Measurements from ENCODE around the gene NOVA2.
A peak's percentile ranks its signal among the peaks of the same experiment; 100 is the strongest.

The NOVA2 gene

DNA sequence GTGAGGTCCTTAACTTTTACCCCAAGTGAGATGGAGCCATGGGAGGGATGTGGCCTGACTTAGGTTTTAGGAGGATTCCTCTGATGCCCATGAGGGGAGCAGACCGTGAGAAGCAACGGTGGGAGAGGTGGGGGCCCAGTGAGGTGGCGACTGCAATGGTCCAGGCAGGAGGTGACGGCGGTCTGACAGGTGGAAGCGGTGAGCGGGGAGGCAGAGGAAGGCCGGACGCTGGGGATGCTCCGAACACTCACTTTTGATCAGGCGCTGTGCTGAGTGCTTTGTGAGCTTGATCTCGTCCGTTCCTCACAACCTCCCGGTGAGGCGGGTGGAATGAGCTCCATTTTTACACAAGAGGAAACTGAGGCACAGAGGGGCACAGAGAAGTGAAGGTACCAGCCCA, 11.6 kb downstream of the NOVA2 start:
- DNase-seq (ENCODE audit: low read depth in 2 of 2): no peak

- no peak for DNase-seq (ENCODE audit: low read depth in 2 of 2)
Observed at GRCh38 chr19:45960595-45961235, 12.9 kb downstream of the NOVA2 start.

DNA sequence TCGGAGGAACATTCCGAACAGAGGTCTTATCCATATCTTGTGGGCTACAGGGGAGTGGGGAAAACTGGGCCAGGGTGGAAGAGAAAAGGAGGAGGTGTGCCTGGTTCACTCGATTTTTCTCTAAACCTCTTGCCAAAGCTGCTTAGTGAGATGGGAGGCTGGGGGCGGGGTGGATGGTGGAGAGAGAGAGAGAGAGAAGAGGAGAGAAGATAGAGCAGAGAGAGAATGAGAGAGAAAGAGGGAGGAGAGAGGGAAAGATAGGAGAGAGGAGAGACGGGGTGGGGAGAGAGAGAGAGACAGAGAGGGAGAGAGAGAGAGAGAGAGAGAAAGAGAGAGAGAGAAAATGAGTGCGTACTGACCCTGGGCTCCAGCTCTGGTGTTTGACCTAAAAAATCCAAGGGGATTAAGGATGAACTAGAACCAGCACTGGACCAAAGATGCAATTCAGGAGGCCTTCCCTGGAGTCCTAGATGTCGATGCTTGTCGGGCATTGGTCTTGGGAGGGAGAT, 14.1 kb downstream of the NOVA2 start:
- no peak for DNase-seq (ENCODE audit: low read depth in 2 of 2)

GRCh38 chr19:45958769-45959516, 14.7 kb downstream of the NOVA2 start:
- no peak for DNase-seq (ENCODE audit: low read depth in 2 of 2)

DNA sequence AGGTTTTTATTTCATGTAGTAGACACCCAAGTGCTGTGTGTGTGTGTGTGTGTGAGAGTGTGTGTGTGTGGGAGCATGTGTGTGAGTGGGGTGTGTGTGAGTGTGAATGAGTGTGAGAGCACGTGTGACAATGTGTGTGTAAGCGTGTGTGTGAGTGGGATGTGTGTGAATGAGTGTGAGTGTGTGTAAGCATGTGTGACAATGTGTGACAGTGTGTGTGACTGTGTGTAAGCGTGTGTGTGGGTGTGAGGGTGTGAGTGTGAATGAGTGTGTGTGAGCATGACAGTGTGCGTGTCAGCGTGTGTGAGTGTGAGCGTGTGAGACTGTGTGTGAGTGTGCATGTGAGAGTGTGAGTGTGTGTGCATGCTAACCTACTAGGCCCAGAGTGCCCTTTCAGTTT, 15.3 kb downstream of the NOVA2 start:
- no peak for DNase-seq (ENCODE audit: low read depth in 2 of 2)

- DNase-seq (ENCODE audit: low read depth in 2 of 2): no peak
Observed at GRCh38 chr19:45955905-45956608, 17.6 kb downstream of the NOVA2 start.

DNA sequence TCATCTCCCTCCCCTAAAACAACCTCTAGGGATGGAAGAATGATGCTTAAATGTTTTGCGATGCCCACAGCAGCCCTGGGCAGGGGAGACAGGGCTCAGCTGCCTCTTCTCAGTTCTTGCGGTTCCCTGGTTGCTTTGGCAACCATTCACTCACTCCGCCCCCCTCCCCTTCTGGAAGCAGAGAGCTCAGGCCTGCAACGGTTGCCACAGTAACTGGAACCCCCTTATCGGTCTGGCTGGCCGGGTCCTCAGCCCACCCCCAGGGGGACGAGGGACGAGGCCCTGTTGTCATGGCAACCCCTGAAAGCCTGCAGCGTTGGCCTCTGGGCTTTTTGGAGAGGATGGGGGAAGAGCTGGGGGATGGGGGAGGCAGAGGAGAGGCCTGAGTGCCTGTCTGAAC, 19.5 kb downstream of the NOVA2 start:
- DNase-seq (ENCODE audit: low read depth in 2 of 2): no peak

DNA sequence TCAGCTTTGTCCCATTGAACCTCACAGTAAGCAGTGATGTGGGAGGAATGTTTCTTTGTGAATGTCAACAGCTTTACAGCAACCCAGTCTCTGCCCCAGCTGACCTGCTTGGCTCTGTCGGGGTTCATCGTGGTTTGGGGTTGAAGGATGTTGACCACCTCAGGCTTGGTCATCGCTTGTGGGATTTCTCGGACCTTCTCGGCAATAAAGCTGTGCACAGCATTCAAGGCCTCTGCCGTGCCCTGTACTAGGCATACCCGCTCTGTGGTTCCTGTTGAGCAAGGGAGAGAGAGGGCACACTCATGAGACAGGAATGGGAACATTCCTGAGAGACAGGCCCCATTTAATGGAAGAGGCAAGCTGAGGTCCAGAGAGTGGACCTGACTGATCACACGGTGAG, 20.0 kb downstream of the NOVA2 start:
- no peak for DNase-seq (ENCODE audit: low read depth in 2 of 2)

DNA sequence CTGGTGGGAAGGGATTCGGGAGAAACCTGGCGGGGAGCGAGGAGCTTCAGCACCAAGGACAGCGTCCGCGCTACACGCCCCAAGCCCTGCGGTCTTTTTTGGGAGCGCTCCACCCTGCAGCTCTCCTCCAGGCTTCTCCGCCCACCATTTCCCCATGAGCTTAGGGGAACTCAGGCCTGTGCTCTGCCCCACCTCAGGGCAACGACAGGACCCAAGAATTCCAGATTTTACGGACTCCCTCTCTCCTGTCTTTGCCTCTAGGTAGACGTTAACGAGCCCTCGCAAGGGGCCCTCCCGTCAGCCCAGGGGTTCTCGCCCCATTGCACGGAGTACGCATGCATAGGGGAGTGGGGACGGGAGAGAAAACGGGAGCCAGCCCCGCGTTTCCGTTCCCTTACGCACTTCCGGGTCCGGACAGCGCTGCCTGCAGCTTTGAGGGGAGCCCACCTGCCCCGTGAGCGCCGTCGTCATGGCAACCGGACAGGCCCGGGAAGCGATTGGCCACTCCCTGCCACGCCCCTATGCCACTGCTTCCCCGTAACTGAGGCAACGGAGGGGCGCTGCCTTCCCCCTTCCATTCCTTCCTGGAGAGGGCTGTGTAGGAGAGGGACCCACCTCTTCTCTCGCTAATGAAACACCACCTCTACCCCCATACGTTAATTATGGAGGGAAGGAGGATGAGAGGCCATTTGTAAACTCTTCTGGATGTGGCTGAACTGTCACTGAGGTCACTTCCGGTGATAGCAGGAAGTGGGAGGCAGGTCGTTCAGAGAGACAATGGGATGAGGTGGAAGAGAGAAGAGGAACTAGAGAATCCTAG, 20.8 kb downstream of the NOVA2 start:
- DNase-seq (ENCODE audit: low read depth in 2 of 2): no peak

DNA sequence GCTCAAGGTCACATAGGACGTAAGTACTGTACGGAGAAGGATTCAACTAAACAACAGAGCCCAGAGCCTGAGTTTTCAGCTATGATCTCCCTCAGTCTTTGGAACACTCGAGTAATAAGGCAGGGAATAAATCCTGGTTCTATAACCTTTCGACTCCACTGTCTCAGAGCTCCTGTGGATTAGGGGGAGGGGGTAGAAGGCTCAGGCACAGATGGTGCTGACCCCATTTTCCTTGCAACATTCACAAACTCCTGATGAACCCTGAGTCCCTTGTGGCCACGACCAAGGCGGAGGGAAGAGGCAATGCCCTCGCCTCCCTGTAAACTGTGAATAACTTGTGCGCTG, 21.4 kb downstream of the NOVA2 start:
- no peak for DNase-seq (ENCODE audit: low read depth in 2 of 2)

- no peak for DNase-seq (ENCODE audit: low read depth in 2 of 2)
Observed at GRCh38 chr19:45947926-45948325, 25.7 kb downstream of the NOVA2 start.

DNA sequence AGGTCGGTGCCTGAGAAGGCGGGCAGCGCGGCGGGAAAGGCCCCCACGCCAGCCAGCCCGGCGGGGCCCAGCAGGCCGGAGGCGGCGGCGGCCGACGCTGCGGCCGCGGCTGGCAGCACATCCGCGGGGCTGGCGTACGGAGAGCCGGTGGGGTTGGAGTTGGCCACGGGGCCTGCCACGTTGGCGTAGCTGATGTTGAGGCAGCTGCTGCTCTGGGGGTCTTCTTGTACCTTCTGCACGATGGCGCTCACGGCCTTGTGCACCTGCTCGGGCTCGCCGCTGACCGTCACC, 33.2 kb downstream of the NOVA2 start:
- DNase-seq (ENCODE audit: low read depth in 2 of 2): no peak

- no peak for DNase-seq (ENCODE audit: low read depth in 2 of 2)
Observed at GRCh38 chr19:45939792-45940514, 33.7 kb downstream of the NOVA2 start.

DNA sequence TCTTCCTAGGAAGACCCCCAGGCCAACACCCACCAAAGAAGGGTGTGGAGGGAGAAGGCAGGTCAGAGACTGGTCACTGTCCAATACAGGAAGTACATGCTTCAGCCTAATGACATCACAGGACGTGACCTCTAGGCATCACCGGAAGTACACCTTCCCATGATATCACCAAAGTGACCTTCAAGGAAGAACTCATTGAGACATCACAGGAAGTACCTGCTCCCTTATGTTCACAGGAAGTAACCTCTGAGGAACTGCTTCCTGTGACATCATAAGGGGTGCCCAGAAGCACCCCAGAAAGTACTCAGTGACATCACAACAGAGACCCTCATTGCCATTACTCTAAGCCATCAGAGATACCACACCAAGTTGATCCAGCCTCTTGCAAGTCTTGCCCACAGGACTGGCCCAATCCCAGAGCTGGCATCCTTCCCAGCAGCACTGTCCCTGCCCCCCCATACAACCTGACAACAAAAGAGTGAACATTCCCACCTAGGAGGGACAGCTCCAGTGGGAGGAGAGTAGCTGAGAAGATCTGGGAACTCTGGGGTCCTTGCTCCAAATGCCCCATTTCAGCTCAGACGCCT, 34.8 kb downstream of the NOVA2 start:
- DNase-seq (ENCODE audit: low read depth in 2 of 2): no peak

DNA sequence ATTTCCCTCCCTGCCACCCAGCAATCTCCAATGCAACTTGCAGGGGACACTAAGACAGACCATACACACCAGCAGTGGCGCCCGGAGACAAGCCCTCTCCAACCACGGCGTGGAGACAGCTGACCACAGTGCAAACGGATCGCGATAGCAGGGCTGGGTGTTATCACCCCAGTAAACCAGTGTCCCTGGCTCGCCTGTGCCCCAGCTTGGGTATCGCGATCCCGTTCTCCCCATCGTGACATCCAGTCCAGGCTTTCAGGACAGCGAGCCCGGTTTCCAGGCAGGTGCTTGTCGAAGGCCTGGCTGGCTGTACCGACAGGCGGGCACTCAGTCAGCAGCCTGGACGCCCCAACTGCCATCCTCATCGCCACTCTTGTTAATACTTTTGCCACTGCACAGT, 38.4 kb downstream of the NOVA2 start:
- DNase-seq (ENCODE audit: low read depth in 2 of 2): no peak

- no peak for DNase-seq (ENCODE audit: low read depth in 2 of 2)
Observed at GRCh38 chr19:45934551-45935230, 39.0 kb downstream of the NOVA2 start.

DNA sequence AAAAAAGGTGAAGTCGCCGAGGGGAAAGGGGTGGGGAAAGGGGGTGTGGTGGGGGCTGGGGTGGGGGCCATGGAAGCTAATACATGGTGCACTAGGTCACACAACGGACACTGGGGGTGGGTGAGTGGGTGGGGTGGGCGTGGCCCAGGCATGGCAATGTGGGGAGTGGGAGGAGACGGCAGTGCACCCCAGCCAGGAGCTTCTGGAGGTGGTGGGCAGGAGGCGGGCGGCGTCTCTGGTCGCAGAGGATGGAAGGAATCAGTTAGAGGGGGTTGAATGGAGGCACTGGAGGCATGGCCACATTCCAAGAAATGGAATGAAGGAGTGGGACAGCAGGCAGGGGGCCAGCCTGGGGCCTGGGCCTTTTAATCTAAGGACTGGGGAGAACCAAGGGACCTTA, 39.9 kb downstream of the NOVA2 start:
- DNase-seq (ENCODE audit: low read depth in 2 of 2): no peak

- DNase-seq (ENCODE audit: low read depth in 2 of 2): no peak
Observed at GRCh38 chr19:45931055-45931454, 42.6 kb downstream of the NOVA2 start.

DNA sequence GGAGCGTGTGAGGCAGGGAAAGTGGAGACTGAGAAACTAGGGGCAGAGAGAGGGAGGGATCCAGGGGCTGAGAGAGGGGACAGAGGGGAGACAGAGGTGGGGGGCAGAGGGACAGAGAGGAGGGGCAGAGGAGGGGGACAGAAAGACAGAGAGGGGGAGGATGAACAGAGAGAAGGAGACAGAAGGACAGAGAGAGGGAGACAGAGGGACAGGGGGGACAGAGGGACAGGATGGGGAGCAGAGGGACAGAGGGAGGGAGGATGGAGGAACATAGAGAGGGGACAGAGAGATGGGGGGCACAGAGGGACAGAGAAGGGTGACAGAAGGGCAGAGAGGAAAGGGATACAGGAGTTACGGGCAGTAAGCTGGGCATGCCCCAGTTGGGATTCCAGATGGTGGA, 44.4 kb downstream of the NOVA2 start:
- DNase-seq (ENCODE audit: low read depth in 2 of 2): no peak

- peak; percentile 73 to 77 for DNase-seq (ENCODE audit: low read depth in 2 of 2)
Observed at GRCh38 chr19:45927565-45928261, 46.0 kb downstream of the NOVA2 start.
